IPS-NIHi7 (cell line): Measurements from ENCODE around the gene HSD17B2.
A peak's percentile ranks its signal among the peaks of the same experiment; 100 is the strongest.

Source experiments
- DNase-seq: peaks from one replicate; pipeline ENCODE4 v3.0.0; 2012; ENCODE audit warnings: mixed read lengths; ENCODE audit errors: extremely low spot score

Gene HSD17B2

DNA sequence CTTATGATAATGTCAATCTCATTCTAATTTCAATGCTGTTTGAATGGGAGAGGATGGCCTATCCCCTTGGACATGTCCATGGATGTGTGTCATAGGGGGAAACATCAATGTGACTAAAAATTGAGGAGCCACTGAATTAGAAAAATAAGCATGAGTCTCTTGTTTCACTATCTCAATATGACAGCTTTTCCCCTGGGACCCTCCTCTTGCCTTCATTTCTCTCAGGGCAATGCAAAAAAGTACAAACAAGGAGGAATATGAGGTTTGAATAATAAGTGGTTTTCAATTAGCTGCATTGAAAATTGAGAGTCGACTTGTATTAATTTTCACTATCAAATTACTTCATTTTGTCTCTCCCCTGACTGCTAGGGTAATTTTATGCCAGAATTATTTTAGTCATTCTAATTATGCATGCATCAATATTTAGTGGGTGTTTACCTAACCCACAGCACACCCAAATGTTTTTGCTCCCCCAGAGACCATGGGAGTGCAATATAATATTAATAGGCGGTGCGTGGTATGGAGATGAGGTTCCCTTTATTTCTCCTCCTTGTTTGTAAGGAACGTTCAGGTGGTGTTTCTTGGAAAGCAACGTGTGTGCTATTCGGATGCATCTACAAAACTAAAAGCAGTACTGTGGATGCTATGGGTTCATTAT lies 17.0 kb upstream of the HSD17B2 start:
- no peak for DNase-seq

DNA sequence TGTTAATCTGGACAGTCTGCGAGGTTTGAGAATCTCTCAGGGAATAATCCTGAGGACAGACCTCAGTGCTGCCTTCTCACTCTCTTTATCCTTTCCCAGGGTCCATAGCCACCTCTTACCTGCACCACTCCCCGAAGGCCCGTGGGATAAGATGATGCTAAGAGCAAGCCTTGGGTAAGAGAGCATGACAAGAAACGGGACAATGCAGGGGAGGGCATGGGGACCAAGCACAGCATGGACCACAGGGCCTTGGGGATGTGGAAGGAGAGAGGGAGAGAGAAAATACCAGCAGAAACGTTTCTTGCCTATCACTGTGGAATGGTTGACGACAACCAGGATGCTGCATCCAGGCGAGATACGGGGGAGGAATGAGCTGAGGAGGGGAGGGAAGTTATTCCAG lies 15.5 kb upstream of the HSD17B2 start:
- no peak for DNase-seq

DNA sequence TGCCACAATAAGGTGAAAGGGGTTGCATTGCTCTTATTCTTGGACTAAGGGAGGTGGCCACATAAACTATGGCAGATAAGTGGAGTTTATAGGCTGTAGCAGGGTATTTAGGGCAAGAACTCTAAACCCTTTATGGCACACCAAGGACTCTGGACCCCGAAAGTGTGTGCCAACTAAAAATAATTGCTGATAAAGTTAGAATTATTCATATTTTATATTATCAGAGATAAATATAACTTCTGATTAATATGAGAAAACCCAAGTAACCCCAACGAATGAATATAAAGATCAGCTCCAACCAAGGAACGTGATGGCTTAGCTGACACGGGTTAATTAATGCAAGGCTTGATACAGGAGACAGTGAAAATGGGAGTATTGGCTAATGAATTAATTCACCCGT lies 15.0 kb upstream of the HSD17B2 start:
- DNase-seq, result no peak

DNA sequence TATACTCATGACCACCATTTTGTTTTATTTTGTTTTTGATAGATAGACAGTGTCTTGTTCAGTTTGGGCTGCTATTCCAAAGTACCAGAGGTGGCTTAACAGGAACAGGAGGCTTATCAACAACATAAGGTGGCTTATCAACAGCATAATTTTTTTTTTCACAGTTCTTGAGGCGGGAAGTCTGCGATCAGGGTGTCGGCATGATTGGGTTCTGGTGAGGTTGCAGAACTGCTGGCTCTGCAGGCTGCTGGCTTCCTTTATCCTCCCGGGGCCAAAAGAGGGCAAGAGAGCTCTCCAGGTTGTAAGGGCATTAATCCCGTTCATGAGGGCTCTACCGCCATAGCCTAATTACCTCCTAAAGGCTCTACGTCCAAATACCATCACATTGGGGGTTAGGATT lies 11.8 kb upstream of the HSD17B2 start:
- no peak for DNase-seq

DNA sequence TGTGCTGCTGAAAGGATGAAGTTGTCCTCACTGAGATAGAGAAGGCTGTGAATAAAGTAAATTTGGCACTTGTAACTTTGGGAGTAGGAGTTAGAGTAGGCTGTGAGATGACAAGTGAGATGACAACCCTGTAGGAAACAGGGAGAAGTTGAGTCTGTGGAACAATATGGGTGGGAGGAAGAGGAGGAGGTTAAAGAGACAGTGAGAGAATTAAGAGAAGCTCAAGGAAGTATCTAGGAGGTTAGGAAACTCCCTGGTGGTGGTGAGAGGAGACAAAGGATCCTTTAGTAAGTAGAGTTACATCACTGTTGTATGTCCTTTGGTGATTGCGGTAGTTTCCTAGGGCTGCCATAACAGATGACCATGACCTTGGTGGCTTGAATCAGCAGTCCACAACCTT lies 10.7 kb upstream of the HSD17B2 start:
- DNase-seq, result no peak

DNA sequence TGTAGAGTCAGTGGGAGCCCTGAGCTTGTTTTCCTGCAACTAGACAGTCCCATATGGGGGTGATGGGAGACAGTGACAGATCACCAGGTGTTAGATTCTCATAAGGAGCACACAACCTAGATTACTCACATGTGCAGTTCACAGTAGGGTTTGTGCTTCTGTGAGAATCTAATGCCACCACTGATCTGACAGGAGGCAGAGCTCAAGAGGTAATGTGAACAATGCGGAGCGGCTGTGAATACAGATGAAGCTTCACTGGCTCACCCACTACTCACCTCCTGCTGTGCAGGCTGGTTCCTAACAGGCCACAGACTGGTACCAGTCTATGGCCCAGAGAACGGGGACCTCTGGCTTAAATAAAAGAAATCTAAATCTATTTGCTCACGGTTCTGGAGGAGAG lies 10.2 kb upstream of the HSD17B2 start:
- DNase-seq, result no peak

DNA sequence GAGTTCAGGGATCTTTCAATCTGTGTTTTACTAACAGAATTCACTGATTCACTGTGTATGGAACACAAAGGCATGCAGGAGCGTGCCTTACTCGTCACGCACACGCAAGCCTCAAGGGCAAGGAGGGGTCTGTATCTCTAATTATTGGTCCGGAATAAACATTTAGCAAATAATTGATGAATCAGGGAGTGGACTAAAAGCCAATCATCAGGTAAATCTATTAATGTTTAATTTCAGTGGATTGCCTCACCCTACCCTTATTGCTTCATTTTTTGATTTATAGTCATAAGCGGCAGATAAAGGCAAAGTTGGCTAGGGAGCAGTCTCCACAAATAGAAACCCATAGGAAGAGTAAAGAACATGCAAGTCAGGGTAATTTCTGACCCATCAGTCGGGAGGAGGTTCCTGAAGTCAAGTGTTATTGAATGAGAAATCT lies 7.4 kb upstream of the HSD17B2 start:
- no peak for DNase-seq

DNA sequence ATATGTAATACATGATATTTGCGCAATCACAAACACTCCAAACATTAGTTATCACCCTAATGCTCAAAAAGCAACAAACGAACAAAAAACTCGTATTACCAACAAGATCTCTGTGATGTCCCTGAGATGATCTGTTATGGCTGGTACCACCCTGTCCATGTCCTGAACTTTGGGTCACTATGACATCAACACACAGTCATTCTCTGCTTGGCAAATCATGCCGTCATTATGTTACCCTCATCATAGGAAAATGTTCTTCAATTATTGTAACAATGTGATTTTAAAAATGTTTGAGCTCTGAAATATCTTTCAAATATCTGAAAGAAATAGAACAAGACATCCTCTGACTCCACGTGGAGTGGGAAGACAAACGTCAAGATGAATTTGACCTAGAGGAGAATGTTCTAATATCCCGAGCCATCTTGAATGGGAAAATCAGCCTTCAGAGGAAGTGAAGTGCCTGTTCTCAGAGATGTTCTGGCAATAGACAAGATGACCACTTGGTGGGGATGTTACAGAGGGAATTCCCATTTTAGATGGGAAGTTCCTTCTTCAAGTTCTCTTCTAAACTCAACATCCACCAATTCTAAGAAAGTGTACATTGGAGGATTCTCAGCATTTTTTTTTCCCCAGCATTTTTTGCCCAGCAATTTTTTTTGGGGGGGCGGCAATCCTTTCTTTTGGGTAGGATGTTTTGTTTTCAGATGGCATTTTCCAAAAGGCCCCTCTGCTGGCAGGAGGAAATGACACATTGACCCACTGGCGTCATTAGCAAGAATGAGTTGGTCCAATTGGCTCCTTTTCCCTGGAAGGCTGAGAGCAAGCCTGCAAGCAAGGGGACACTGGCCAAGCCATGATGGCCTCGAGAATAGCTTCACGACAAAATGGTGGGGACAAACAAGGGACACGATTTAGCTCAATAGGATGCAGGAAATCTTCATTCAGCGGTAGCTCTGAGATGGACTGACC lies 3.7 kb upstream of the HSD17B2 start:
- peak; percentile 75 for DNase-seq

DNA sequence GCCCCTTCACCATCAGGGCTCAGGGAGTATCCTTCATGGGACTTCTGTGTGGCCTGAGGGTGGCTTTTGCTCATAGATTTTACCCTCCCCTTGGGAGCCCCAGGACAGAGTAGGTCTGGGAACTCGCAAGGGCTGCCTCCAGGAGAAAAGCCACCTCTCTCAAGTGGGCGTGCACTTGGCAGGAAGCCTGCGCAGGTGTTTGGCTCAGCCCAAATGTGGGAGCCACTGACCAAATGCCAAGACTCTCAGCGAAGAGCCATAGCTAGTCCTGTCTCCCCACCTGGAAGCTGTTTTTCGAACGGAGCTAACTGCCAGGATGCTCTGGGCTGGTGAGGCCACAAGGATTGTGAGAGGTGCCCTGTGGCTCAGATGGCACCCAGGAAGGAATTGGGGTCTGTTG lies 2.0 kb upstream of the HSD17B2 start:
- no peak for DNase-seq

DNA sequence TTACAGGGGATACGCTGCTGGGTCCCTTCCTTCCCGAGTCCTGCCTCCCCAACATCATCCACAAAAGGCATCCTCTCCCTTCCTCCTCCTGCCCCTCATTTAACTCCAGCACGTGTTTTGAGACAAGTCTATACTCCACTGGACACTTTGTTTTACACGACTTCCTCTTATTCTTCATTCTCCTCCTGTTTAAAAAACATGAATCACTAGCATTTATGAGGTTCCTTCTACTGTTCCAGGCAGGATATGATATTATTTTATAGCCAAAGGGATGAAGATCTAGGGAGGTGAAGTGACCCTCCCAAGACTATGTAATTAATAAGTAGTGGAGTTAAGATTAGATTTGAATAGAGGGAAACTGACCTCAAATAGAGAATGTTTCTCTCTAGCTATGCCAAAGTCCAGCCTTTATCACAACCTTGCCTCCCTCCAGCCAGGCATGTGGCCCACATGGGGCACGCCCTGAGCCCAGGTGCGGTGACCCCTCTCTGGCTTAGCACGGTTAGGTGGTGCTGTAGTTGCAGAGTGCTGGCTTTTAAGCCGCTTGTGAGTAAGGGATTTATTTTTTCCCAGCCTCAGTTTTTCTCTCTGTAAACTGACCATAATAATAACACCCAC lies 1.3 kb upstream of the HSD17B2 start:
- DNase-seq, result no peak

DNA sequence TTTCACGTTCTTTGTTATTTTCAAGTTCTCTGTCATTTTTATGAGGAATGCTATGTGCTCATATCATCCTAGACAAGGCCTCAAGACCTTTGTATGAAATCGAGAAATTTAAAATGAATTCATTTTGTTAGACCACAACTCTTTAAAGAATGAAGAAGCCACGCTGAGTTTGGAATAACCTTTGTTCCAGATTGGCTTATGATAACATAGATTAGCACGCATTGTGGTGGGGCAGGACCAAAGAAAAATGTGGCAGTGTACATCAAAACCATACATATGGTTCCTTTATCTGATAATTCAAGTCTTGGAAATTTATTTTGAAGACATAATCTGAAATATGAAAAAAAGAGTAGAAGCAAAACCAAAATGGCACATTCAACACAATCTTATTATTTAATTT lies 2.2 kb downstream of the HSD17B2 start:
- DNase-seq, result no peak

DNA sequence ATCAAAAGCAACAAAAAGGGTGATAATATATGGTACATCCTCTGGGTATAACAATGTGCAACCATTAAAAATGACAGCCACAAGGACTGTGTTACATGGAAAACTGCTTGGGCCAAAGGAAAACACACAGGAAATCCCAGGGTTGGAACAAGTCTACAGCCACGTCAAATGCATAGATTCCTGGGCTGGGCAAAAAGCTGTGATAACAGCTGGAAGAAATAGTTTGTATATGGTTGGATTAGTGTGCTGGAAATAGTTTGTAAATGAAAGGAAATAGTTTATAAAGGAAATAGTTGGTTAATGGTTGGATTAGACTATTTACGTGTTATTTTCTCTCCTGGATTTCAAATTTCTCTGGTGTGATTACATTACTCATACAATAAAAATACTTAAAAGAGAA lies 2.6 kb downstream of the HSD17B2 start:
- no peak for DNase-seq

DNA sequence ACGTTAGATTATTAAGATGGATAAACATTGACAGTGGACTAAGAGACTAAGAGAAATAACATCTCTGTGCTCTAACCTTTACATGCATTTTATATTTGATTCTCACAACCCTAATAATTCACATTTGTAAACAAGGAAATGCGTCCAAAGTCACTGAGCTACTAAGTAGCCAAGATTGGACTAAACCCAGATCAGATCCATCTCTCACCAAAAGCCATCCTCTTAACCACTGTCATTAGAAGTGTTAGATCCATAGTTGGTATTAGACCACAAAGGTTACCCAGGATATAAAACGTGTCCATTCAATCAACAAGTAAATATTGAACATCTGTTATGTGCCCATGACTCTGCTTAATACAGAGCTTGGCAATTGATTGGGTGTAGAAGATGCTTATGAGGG lies 5.2 kb downstream of the HSD17B2 start:
- DNase-seq, result no peak

DNA sequence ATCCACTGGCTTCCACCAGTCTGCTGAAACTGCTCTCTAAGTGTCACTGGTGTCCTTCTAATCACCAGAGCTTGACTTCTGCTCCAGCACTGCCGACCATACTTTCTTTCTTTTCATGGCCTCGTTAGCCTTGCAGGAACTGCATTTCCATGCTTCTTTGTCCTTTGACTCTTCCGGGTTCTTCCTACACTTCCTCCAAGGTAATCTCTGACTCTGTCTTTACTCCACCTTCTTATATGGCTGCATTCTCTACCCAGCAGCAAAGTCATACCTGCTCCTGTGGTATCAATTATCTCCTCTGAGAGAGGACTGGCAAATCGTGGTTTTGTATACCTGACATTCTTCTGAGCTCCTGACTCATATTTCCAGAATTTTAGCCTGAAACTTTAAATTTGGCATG lies 6.5 kb downstream of the HSD17B2 start:
- no peak for DNase-seq

DNA sequence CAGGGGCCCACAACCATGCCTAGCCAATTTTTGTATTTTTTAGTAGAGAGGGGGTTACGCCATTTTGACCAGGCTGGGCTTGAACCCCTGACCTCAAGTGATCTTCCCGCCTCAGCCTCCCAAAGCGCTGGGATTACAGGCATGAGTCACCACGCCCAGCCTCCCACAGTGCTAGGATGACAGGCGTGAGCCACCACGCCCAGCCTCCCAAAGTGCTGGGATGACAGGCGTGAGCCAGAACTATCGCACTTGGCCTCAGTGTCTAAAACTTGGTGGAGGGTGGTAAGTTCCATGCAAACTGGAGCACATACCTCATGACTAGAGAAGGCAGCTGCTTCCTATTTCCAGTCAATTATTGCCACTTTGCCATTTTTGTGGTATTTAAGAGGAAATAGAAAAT lies 7.1 kb downstream of the HSD17B2 start:
- no peak for DNase-seq

DNA sequence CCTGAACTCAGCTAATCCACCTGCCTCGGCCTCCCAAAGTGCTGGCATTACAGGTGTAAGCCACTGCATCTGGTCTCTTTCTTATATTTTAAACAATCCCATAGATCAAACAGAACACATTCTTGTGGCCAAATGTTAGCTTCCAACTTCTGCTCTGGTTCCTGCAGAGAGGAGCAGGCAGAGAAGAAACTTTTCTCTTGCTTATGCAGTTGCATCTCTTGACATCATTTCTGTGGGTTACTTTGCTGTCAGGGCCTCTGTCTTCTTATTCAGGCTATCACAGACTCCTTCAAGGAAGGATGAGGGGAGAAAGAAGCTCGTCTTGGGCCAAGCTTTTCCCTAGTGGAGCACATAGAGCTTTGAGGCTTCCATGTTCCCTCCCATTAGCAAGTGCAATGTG lies 7.8 kb downstream of the HSD17B2 start:
- no peak for DNase-seq

DNA sequence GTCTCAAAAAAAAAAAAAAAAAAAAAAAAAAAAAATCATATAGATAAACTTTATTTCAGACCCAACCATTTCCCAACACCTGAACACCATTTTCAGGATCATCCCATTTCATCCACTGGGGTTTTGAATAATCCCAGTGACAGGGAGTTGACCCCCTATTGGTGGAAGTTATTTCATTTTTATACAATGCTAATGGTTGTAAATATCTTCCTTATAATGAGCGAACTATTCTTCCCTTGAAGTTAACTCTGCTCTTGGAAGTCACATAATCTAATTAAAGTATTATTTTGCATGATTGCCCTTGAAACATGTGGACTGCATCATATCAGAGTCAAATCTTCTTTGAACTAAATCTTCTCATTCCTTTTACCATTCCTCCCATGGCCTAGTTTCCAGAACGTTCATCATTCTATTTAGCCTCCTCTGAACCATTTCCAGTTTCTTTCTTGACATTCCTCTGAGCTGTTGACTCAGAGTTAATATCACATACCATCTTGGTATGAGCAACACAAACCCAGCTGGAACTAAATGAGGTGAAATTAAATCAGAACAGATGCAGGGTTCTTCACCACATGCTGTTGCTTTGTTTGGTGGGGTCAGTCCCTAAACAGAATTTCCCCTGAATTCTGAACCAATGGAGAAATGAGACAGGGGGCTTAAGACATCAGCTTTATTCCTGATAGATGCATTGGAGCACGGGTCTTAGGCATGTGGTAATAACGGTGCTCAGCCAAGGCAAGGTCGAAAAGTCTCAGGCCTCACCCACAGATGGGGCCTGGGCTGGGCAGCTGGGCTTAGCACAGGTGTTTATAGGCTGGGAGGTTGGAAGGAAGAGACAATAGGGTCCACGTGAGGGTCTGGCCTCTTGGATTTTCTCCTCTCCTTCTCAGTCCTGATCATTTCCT lies 8.9 kb downstream of the HSD17B2 start:
- DNase-seq, result no peak

DNA sequence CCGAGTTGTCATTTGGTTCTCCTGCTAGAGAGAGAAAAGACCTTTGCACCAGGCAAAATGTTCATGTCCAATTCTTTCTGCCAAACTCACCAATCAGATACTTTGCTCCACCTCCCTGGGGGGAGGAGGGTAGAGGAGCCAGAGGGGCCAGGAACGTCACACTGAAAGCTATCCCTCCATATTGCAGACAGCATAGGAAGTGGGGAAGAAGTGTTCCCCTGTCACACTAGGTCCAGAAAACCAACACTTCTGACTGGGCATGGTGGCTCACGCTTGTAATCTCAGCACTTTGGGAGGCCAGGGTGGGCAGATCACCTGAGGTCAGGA lies 9.5 kb downstream of the HSD17B2 start:
- no peak for DNase-seq

DNA sequence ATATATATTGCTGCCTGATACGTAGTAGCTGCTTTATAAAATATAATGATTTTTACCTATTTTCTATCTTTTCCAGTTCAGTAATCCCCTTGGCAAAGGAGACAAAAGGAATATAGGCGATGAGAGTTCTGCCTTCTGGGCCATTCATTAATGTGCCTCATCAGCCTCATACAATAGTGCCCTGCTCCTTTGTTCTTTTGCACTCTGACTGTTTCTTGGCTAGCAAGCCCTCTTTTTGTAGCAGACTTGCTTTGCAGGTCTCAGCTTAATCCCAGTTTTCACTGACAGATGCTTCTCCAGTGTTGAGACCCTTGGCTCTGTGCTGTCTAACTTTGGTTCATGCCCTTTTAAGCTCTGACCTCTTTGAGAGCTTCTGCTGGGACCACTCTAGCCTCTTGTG lies 10.4 kb downstream of the HSD17B2 start:
- no peak for DNase-seq

DNA sequence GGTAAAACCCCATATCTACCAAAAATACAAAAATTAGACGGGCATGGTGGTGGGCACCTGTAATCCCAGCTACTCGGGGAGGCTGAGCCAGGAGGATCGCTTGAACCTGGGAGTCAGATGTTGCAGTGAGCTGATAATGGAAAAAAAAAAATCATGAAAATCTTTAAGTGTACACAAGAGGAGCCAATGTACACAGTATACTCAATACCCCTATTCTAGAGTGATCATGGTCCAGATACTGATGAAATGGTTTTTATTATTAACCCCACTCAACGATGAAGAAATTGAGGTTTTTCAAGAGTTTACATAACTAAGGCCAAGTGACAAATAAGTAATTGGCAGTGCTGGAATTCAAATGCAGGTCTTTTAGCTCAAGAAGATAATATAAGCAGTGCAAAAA lies 11.5 kb downstream of the HSD17B2 start:
- DNase-seq, result no peak

DNA sequence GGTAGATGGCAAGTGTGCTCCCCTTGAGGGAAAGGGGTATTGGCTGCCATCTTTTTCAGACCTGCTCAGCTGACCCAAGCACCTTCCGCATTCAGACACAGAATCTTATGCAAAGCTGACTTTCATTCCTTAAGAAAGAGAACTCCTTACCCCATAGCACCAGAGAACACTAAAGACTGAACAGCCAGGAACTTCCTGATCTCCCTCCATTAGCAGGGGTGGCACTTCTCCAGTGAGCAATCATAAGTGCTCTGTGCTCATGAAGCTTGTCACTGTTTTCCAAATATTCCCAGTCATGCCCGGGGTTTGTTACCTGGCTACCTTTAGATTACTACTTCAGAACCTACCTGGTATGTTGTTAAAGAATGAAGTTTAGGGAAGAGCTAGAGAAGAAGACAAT lies 11.9 kb downstream of the HSD17B2 start:
- no peak for DNase-seq

DNA sequence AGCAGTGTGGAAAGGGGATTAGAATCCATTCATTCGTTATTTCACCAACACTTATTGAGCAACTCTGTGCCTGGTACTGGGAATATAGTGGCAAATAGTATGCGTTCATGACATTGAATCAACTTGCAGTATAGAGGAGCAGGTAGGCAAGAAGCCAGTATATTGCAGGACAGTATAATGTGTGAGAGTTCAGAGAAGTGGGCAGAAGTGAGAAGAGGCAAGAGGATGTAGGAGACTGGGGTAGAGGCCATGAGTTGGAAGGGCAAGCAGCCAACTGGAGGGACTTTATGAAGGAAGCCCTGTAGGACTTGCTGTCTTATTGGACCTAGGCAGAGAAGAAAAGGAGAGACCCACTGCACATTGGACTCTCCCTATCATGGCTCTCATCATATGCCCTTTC lies 12.3 kb downstream of the HSD17B2 start:
- DNase-seq, result no peak
